SK-N-MC (cell line): Measurements from ENCODE around the gene NAE1.

Experiments
- EZH2 ChIP-seq: fragments of 200-600 bp; sonication (generic); IDR thresholded peaks from one replicate; pipeline ENCODE4 v1.6.1; 2017; ENCODE audit warnings: antibody characterized with exemption
- POLR2AphosphoS5 ChIP-seq: IDR thresholded peaks from 2 replicates; pipeline ENCODE4 v1.6.1; 2012; ENCODE audit warnings: mild to moderate bottlenecking, low read depth, low read length, borderline replicate concordance

DNA sequence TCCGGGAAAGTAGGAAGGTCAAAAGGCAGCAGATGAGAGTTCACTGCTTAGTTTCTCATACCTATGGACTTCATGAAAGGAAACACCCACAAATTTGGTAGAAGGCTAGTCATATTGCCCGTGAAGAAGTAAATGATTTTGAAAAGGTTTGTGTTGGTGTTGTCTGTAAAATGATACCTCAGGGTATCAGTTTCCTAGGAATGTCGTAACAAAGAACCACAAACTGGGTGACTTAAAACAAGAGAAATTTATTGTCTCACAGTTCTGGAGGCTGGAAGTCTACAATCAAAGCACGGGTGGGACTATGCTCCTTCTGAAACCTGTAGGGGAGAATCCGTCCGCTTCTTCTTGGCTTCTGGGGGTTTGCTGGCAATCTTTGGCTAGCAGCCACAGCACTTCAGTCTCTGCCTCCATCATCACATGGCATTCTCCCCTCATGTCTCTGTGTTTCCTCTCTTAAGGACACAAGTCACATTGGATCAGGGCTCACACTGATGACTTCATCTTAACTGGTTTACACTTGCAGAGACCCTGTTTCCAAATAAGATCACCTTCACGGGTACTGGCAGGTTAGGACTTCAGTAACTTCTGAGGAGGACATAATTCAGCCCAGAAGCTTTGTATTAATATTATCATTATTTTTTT, 2.0 kb upstream of the NAE1 start:
- TF ChIP-seq EZH2 = no peak
- no peak for TF ChIP-seq POLR2AphosphoS5
